Fibroblast of villous mesenchyme (primary cell): ENCODE data around the gene AK8. TPM values are rescaled to one million over a fixed set of nuclear protein-coding genes. Genes with fewer than 3 reads are reported as not detected.

ENCODE experiments used
- DNase-seq: peaks from one replicate; pipeline ENCODE4 v3.0.0-alpha.2; 2010; ENCODE audit warnings: low read depth
- H3K4me3 ChIP-seq: 2 replicates; pipeline ENCODE4 v1.5.1; 2011; ENCODE audit warnings: low read depth, mild to moderate bottlenecking, low read length
- CTCF ChIP-seq: IDR thresholded peaks from 2 replicates; pipeline ENCODE4 v1.5.1; 2012; ENCODE audit warnings: low read depth, mild to moderate bottlenecking, low read length; ENCODE audit not compliant: insufficient read depth
- total RNA-seq: library from RNA; depleted of rRNA; stranded (reverse); fragments of >200 nt; gene quantifications from 2 replicates; pipeline ENCODE4 v1.2.3, GENCODE V29; 2012

Gene AK8
- total RNA-seq, 1 donor, result not detected

- TF ChIP-seq CTCF, result no peak
- H3K4me3 ChIP-seq, result no peak overlapping the region
- DNase-seq, result no peak
Measured at GRCh38 chr9:132760057-132760456, 118.0 kb downstream of the AK8 start.

GRCh38 chr9:132757016-132757415 is 121.1 kb downstream of the AK8 start:
- H3K4me3 ChIP-seq, result no peak overlapping the region
- DNase-seq, result no peak
- TF ChIP-seq CTCF, result no peak

- no peak for DNase-seq
- H3K4me3 ChIP-seq, result no peak overlapping the region
- no peak for TF ChIP-seq CTCF
Measured at GRCh38 chr9:132756214-132756845, 121.8 kb downstream of the AK8 start.

- no peak for TF ChIP-seq CTCF
- no peak overlapping the region for H3K4me3 ChIP-seq
- no peak for DNase-seq
Measured at GRCh38 chr9:132755096-132755495, 123.0 kb downstream of the AK8 start.

GRCh38 chr9:132754236-132754635 is 123.8 kb downstream of the AK8 start:
- H3K4me3 ChIP-seq, result no peak overlapping the region
- no peak for TF ChIP-seq CTCF
- DNase-seq, result no peak

GRCh38 chr9:132753593-132753880 is 124.5 kb downstream of the AK8 start:
- DNase-seq, result no peak
- no peak overlapping the region for H3K4me3 ChIP-seq
- TF ChIP-seq CTCF, result no peak

- H3K4me3 ChIP-seq, result no peak overlapping the region
- TF ChIP-seq CTCF, result no peak
- no peak for DNase-seq
Measured at GRCh38 chr9:132752877-132753592, 125.0 kb downstream of the AK8 start.
